WTC11 (cell line): ENCODE data around the gene TEX261.

ENCODE experiments used
- FOXP4 ChIP-seq: sonication (generic); formaldehyde crosslinking; IDR thresholded peaks from 2 replicates; pipeline ENCODE4 v1.8.0; 2022; ENCODE audit warnings: mild to moderate bottlenecking, missing genetic modification reagents
- NR1H2 ChIP-seq: sonication (generic); formaldehyde crosslinking; IDR thresholded peaks from 2 replicates; pipeline ENCODE4 v1.9.0; 2021; ENCODE audit warnings: mild to moderate bottlenecking, moderate library complexity, missing genetic modification reagents
- PRRX2 ChIP-seq: fragments of 250-450 bp; sonication (Bioruptor Pico); IDR thresholded peaks from 2 replicates; pipeline ENCODE4 v1.8.0; 2021; ENCODE audit warnings: mild to moderate bottlenecking
- USF1 ChIP-seq: sonication (generic); formaldehyde crosslinking; IDR thresholded peaks from 2 replicates; pipeline ENCODE4 v1.8.0; 2022; ENCODE audit warnings: mild to moderate bottlenecking, missing genetic modification reagents
- ZBTB21 ChIP-seq: sonication (generic); formaldehyde crosslinking; IDR thresholded peaks from 2 replicates; pipeline ENCODE4 v1.8.1; 2023; ENCODE audit warnings: mild to moderate bottlenecking, missing genetic modification reagents, borderline replicate concordance
- TF ChIP-seq, protein P1 (sequence below): sonication (generic); formaldehyde crosslinking; IDR thresholded peaks from 2 replicates; pipeline ENCODE4 v1.8.1; 2023; ENCODE audit warnings: mild to moderate bottlenecking, missing genetic modification reagents, moderate library complexity
- TF ChIP-seq, protein P2 (sequence below): fragments of 200-600 bp; IDR thresholded peaks from 2 replicates; pipeline ENCODE4 v1.8.0; 2022; ENCODE audit warnings: antibody characterized with exemption

GRCh38 chr2:70957798-70958197 lies 36.9 kb downstream of the TEX261 start:
- no peak for TF ChIP-seq NR1H2 (CRISPR knock-in tag)
- TF ChIP-seq, protein P1, sequence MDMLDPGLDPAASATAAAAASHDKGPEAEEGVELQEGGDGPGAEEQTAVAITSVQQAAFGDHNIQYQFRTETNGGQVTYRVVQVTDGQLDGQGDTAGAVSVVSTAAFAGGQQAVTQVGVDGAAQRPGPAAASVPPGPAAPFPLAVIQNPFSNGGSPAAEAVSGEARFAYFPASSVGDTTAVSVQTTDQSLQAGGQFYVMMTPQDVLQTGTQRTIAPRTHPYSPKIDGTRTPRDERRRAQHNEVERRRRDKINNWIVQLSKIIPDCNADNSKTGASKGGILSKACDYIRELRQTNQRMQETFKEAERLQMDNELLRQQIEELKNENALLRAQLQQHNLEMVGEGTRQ = no peak
- TF ChIP-seq, protein P2, sequence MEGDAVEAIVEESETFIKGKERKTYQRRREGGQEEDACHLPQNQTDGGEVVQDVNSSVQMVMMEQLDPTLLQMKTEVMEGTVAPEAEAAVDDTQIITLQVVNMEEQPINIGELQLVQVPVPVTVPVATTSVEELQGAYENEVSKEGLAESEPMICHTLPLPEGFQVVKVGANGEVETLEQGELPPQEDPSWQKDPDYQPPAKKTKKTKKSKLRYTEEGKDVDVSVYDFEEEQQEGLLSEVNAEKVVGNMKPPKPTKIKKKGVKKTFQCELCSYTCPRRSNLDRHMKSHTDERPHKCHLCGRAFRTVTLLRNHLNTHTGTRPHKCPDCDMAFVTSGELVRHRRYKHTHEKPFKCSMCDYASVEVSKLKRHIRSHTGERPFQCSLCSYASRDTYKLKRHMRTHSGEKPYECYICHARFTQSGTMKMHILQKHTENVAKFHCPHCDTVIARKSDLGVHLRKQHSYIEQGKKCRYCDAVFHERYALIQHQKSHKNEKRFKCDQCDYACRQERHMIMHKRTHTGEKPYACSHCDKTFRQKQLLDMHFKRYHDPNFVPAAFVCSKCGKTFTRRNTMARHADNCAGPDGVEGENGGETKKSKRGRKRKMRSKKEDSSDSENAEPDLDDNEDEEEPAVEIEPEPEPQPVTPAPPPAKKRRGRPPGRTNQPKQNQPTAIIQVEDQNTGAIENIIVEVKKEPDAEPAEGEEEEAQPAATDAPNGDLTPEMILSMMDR = no peak
- TF ChIP-seq USF1 = no peak
- no peak for TF ChIP-seq PRRX2 (CRISPR knock-in tag)
- TF ChIP-seq ZBTB21 = no peak
- no peak for TF ChIP-seq FOXP4 (CRISPR knock-in tag)
